MM.1S (cell line): ENCODE measurements around the gene PRSS12.

Experiments used
- DNase-seq: peaks from one replicate; pipeline ENCODE4 v3.0.0-alpha.2; 2015
- H2AFZ ChIP-seq: fragments of 300-600 bp; sonication (generic); 2 replicates; pipeline ENCODE4 v1.6.0; 2016; ENCODE audit warnings: antibody characterized with exemption, low read length
- H3F3A ChIP-seq: fragments of 300-600 bp; sonication (generic); 2 replicates; pipeline ENCODE4 v1.6.1; 2016; ENCODE audit warnings: mild to moderate bottlenecking, antibody characterized with exemption, low read length, moderate library complexity, mixed read lengths; ENCODE audit not compliant: insufficient read depth
- H3K27ac ChIP-seq: fragments of 300-600 bp; sonication (generic); 2 replicates; pipeline ENCODE4 v1.5.1; 2016; ENCODE audit warnings: mild to moderate bottlenecking, low read length
- H3K27me3 ChIP-seq: fragments of 300-600 bp; sonication (generic); replicated peaks from 2 replicates; pipeline ENCODE4 v1.6.0; 2016; ENCODE audit warnings: low read length; ENCODE audit not compliant: insufficient read depth
- H3K36me3 ChIP-seq: fragments of 300-600 bp; sonication (generic); replicated peaks from 2 replicates; pipeline ENCODE4 v1.6.1; 2016; ENCODE audit warnings: mild to moderate bottlenecking, low read length, mixed read lengths; ENCODE audit not compliant: insufficient read depth
- H3K4me1 ChIP-seq: fragments of 300-600 bp; sonication (generic); 2 replicates; pipeline ENCODE4 v1.6.1; 2016; ENCODE audit warnings: low read length, mixed read lengths
- H3K4me2 ChIP-seq: fragments of 300-600 bp; sonication (generic); 2 replicates; pipeline ENCODE4 v1.6.0; 2016; ENCODE audit warnings: low read depth, low read length
- H3K4me3 ChIP-seq: fragments of 300-600 bp; sonication (generic); 2 replicates; pipeline ENCODE4 v1.5.1; 2016; ENCODE audit warnings: low read length, mixed read lengths
- H3K79me2 ChIP-seq: fragments of 300-600 bp; sonication (generic); 2 replicates; pipeline ENCODE4 v1.6.1; 2016; ENCODE audit warnings: mixed run types, low read length, mixed read lengths
- H3K9ac ChIP-seq: fragments of 300-600 bp; sonication (generic); 2 replicates; pipeline ENCODE4 v1.6.1; 2016; ENCODE audit warnings: low read length, mixed read lengths
- H3K9me2 ChIP-seq: fragments of 300-600 bp; sonication (generic); replicated peaks from 2 replicates; pipeline ENCODE4 v1.6.1; 2016; ENCODE audit warnings: mild to moderate bottlenecking, low read length, mixed read lengths; ENCODE audit not compliant: insufficient read depth
- H3K9me3 ChIP-seq: fragments of 300-600 bp; sonication (generic); replicated peaks from 2 replicates; pipeline ENCODE4 v1.6.1; 2016; ENCODE audit warnings: mild to moderate bottlenecking, low read length, mixed read lengths; ENCODE audit not compliant: insufficient read depth
- H4K20me1 ChIP-seq: fragments of 300-600 bp; sonication (generic); 2 replicates; pipeline ENCODE4 v1.6.1; 2016; ENCODE audit warnings: mild to moderate bottlenecking, low read length, moderate library complexity, mixed read lengths; ENCODE audit not compliant: insufficient read depth
- EZH2 ChIP-seq: fragments of 300-600 bp; sonication (generic); optimal IDR thresholded peaks from 2 replicates; pipeline ENCODE3; 2017; ENCODE audit warnings: low read depth, mild to moderate bottlenecking, antibody characterized with exemption, low read length, mixed read lengths
- EZH2phosphoT487 ChIP-seq: fragments of 300-600 bp; sonication (generic); IDR thresholded peaks from 2 replicates; pipeline ENCODE4 v1.6.1; 2018; ENCODE audit warnings: antibody characterized with exemption, low read length
- TF ChIP-seq, protein P1 (sequence below): fragments of 300-600 bp; sonication (generic); IDR thresholded peaks from 2 replicates; pipeline ENCODE4 v1.5.1; 2016; ENCODE audit warnings: antibody characterized with exemption, low read length, mixed read lengths

The PRSS12 gene

GRCh38 chr4:118338518-118338917, 14.3 kb downstream of the PRSS12 start:
- no peaks in the 10 kb centered on the region for H3K9me2 ChIP-seq
- H3K36me3 ChIP-seq: no peaks in the 10 kb centered on the region
- H3K27ac ChIP-seq: no peak overlapping the region
- H3K4me3 ChIP-seq: no peak overlapping the region
- no peaks in the 10 kb centered on the region for H3F3A ChIP-seq
- H3K9ac ChIP-seq: no peak overlapping the region
- no peaks in the 10 kb centered on the region for H3K27me3 ChIP-seq
- no peaks in the 10 kb centered on the region for H3K79me2 ChIP-seq
- no peaks in the 10 kb centered on the region; the same call in 1 of the 2 replicates for H3K4me1 ChIP-seq
- DNase-seq: no peak
- H2AFZ ChIP-seq: no peak overlapping the region
- H4K20me1 ChIP-seq: no peaks in the 10 kb centered on the region
- no peaks in the 10 kb centered on the region for H3K9me3 ChIP-seq
- TF ChIP-seq, protein P1, sequence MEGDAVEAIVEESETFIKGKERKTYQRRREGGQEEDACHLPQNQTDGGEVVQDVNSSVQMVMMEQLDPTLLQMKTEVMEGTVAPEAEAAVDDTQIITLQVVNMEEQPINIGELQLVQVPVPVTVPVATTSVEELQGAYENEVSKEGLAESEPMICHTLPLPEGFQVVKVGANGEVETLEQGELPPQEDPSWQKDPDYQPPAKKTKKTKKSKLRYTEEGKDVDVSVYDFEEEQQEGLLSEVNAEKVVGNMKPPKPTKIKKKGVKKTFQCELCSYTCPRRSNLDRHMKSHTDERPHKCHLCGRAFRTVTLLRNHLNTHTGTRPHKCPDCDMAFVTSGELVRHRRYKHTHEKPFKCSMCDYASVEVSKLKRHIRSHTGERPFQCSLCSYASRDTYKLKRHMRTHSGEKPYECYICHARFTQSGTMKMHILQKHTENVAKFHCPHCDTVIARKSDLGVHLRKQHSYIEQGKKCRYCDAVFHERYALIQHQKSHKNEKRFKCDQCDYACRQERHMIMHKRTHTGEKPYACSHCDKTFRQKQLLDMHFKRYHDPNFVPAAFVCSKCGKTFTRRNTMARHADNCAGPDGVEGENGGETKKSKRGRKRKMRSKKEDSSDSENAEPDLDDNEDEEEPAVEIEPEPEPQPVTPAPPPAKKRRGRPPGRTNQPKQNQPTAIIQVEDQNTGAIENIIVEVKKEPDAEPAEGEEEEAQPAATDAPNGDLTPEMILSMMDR: no peak
- TF ChIP-seq EZH2 (no peak), EZH2phosphoT487 (no peak)
- H3K4me2 ChIP-seq: no peak overlapping the region

GRCh38 chr4:118337954-118338353, 14.8 kb downstream of the PRSS12 start:
- H3K27ac ChIP-seq: no peak overlapping the region
- no peaks in the 10 kb centered on the region for H3K79me2 ChIP-seq

DNA sequence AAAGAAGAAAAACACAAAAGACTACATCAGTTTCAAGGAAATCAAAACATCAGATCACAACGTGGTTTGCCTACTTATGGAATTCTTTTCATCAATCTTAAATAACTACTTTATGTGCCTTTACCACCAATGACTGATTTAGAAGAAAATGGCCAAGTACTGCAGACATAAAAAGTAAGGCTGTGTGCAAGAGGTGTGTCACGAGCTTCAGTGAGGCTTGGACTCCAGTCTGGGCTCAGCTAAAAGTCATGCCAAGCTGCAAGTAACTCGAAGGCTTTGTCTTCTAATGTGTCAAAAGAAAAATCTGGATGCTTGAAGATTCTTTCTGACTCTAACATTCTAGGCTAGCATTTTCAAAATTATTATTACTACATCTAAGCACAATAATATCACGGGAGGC, 17.0 kb downstream of the PRSS12 start:
- Histone ChIP-seq H2AFZ (peak overlapping the region; percentile 25), H3K4me2 (peak overlapping the region; percentile 37; the same call in 1 of the 2 replicates), H3K36me3 (no peaks in the 10 kb centered on the region), H3K9ac (no peak overlapping the region), H3K27ac (no peak overlapping the region), H3K79me2 (no peaks in the 10 kb centered on the region), H3F3A (no peaks in the 10 kb centered on the region), H3K4me1 (no peaks in the 10 kb centered on the region; the same call in 1 of the 2 replicates), H3K9me3 (no peaks in the 10 kb centered on the region), H3K27me3 (no peaks in the 10 kb centered on the region), H3K4me3 (peak overlapping the region; percentile 33; the same call in 1 of the 2 replicates), H4K20me1 (no peaks in the 10 kb centered on the region), H3K9me2 (no peaks in the 10 kb centered on the region)
- no peak for TF ChIP-seq EZH2
- TF ChIP-seq, protein P1: no peak
- TF ChIP-seq EZH2phosphoT487: no peak
- no peak for DNase-seq

More at GRCh38 chr4:118337954-118338353, 14.8 kb downstream of the PRSS12 start:
- Histone ChIP-seq H2AFZ (no peak overlapping the region), H3K4me2 (no peak overlapping the region), H3K9me2 (no peaks in the 10 kb centered on the region), H3K9ac (no peak overlapping the region), H3K4me3 (no peak overlapping the region), H3K4me1 (no peaks in the 10 kb centered on the region; the same call in 1 of the 2 replicates), H3K9me3 (no peaks in the 10 kb centered on the region), H3F3A (no peaks in the 10 kb centered on the region), H3K36me3 (no peaks in the 10 kb centered on the region), H4K20me1 (no peaks in the 10 kb centered on the region), H3K27me3 (no peaks in the 10 kb centered on the region)
- TF ChIP-seq EZH2phosphoT487: no peak
- TF ChIP-seq EZH2: no peak
- TF ChIP-seq, protein P1: no peak
- no peak for DNase-seq
